Memory B cell (primary cell): Measurements from ENCODE around the gene GPRC5D.

Experiments
- ATAC-seq: fragments of 150-1000 bp; cut with Tn5 transposase; 2 replicates; pipeline ENCODE4 v1.10.0; 2021; ENCODE audit warnings: low read depth, mild to moderate bottlenecking, moderate library complexity
- DNase-seq, 2 donors: peaks; one replicate each; pipeline ENCODE4 v3.0.0; 2022; ENCODE audit warnings: low spot score in 2 of 2
- H3K27ac Mint-ChIP-seq: one replicate; pipeline ENCODE4 v1.8.0; 2022; ENCODE audit warnings: mild to moderate bottlenecking, moderate library complexity, mixed read lengths
- H3K27me3 Mint-ChIP-seq: one replicate; pipeline ENCODE4 v1.8.0; 2022; ENCODE audit warnings: mixed read lengths
- H3K36me3 Mint-ChIP-seq: one replicate; pipeline ENCODE4 v1.8.0; 2022; ENCODE audit warnings: mild to moderate bottlenecking, mixed read lengths
- H3K4me1 Mint-ChIP-seq: one replicate; pipeline ENCODE4 v1.8.0; 2022; ENCODE audit warnings: mixed read lengths
- H3K4me3 Mint-ChIP-seq: one replicate; pipeline ENCODE4 v1.8.0; 2022; ENCODE audit warnings: mild to moderate bottlenecking, moderate library complexity, mixed read lengths
- H3K9me3 Mint-ChIP-seq: one replicate; pipeline ENCODE4 v1.8.0; 2022; ENCODE audit warnings: mixed read lengths

The GPRC5D gene

GRCh38 chr12:12965836-12966235 is 13.9 kb upstream of the GPRC5D start:
- Mint-ChIP-seq H3K4me1 (no peaks in the 10 kb centered on the region), H3K27ac (no peak overlapping the region), H3K27me3 (peaks cover 11% of the 10 kb centered on the region), H3K36me3 (peaks cover 14% of the 10 kb centered on the region), H3K9me3 (no peaks in the 10 kb centered on the region), H3K4me3 (no peak overlapping the region)
- DNase-seq (no peak), ATAC-seq (no peak)

GRCh38 chr12:12964255-12964654 is 12.3 kb upstream of the GPRC5D start:
- Mint-ChIP-seq H3K4me3 (no peak overlapping the region), H3K9me3 (no peaks in the 10 kb centered on the region), H3K27me3 (peaks cover 11% of the 10 kb centered on the region), H3K4me1 (no peaks in the 10 kb centered on the region), H3K27ac (no peak overlapping the region), H3K36me3 (peaks cover 11% of the 10 kb centered on the region)
- no peak for DNase-seq
- ATAC-seq, result no peak

- Mint-ChIP-seq H3K27ac (no peak overlapping the region), H3K4me3 (no peak overlapping the region), H3K36me3 (peaks cover 7% of the 10 kb centered on the region), H3K27me3 (peaks cover 17% of the 10 kb centered on the region), H3K4me1 (peaks cover 3% of the 10 kb centered on the region), H3K9me3 (peaks cover 3% of the 10 kb centered on the region)
- DNase-seq, result no peak
- ATAC-seq, result no peak
Measured at GRCh38 chr12:12960639-12961209, 8.8 kb upstream of the GPRC5D start.

GRCh38 chr12:12958886-12959285 is 6.9 kb upstream of the GPRC5D start:
- DNase-seq (no peak), ATAC-seq (no peak)
- Mint-ChIP-seq H3K4me1 (peaks cover 3% of the 10 kb centered on the region), H3K36me3 (peaks cover 7% of the 10 kb centered on the region), H3K27me3 (peaks cover 17% of the 10 kb centered on the region), H3K9me3 (peaks cover 3% of the 10 kb centered on the region), H3K27ac (no peak overlapping the region), H3K4me3 (no peak overlapping the region)

GRCh38 chr12:12954878-12955625 is 3.1 kb upstream of the GPRC5D start:
- DNase-seq (no peak), ATAC-seq (no peak)
- Mint-ChIP-seq H3K27me3 (peaks cover 13% of the 10 kb centered on the region), H3K9me3 (peaks cover 3% of the 10 kb centered on the region), H3K36me3 (peaks cover 7% of the 10 kb centered on the region), H3K4me1 (peaks cover 3% of the 10 kb centered on the region), H3K27ac (no peak overlapping the region), H3K4me3 (no peak overlapping the region)

- peaks cover 3% of the 10 kb centered on the region for H3K4me1 Mint-ChIP-seq
- H3K9me3 Mint-ChIP-seq, result peaks cover 3% of the 10 kb centered on the region
- H3K4me3 Mint-ChIP-seq, result no peak overlapping the region
- ATAC-seq (no peak), DNase-seq (no peak)
- no peak overlapping the region for H3K27ac Mint-ChIP-seq
- H3K27me3 Mint-ChIP-seq, result peaks cover 20% of the 10 kb centered on the region
- H3K36me3 Mint-ChIP-seq, result peaks cover 9% of the 10 kb centered on the region
Measured at GRCh38 chr12:12954356-12954755, 2.4 kb upstream of the GPRC5D start.

- Mint-ChIP-seq H3K36me3 (peaks cover 9% of the 10 kb centered on the region), H3K4me1 (peaks cover 3% of the 10 kb centered on the region), H3K9me3 (peaks cover 3% of the 10 kb centered on the region), H3K27me3 (peaks cover 21% of the 10 kb centered on the region), H3K27ac (no peak overlapping the region), H3K4me3 (no peak overlapping the region)
- ATAC-seq, result no peak
- no peak for DNase-seq
Measured at GRCh38 chr12:12951504-12951903, 466 bp downstream of the GPRC5D start.

- Mint-ChIP-seq H3K36me3 (peaks cover 4% of the 10 kb centered on the region), H3K27me3 (peaks cover 16% of the 10 kb centered on the region), H3K27ac (no peak overlapping the region), H3K4me3 (no peak overlapping the region), H3K9me3 (no peaks in the 10 kb centered on the region), H3K4me1 (peaks cover 3% of the 10 kb centered on the region)
- DNase-seq (no peak), ATAC-seq (no peak)
Measured at GRCh38 chr12:12947902-12948301, 4.1 kb downstream of the GPRC5D start.

- peaks cover 3% of the 10 kb centered on the region for H3K4me1 Mint-ChIP-seq
- H3K4me3 Mint-ChIP-seq, result no peak overlapping the region
- ATAC-seq (no peak), DNase-seq (no peak)
- H3K27me3 Mint-ChIP-seq, result peaks cover 16% of the 10 kb centered on the region
- no peaks in the 10 kb centered on the region for H3K9me3 Mint-ChIP-seq
- H3K36me3 Mint-ChIP-seq, result peaks cover 4% of the 10 kb centered on the region
- H3K27ac Mint-ChIP-seq, result no peak overlapping the region
Measured at GRCh38 chr12:12946686-12947355, 5.1 kb downstream of the GPRC5D start.

- DNase-seq, result no peak
- peaks cover 4% of the 10 kb centered on the region for H3K36me3 Mint-ChIP-seq
- no peak overlapping the region for H3K27ac Mint-ChIP-seq
Measured at GRCh38 chr12:12945591-12945990, 6.4 kb downstream of the GPRC5D start.

GRCh38 chr12:12943586-12944260 is 8.2 kb downstream of the GPRC5D start:
- Mint-ChIP-seq H3K27me3 (peaks cover 6% of the 10 kb centered on the region), H3K4me1 (peaks cover 3% of the 10 kb centered on the region), H3K9me3 (no peaks in the 10 kb centered on the region), H3K36me3 (peaks cover 2% of the 10 kb centered on the region), H3K4me3 (no peak overlapping the region), H3K27ac (no peak overlapping the region)
- no peak for ATAC-seq
- no peak for DNase-seq

More at GRCh38 chr12:12945591-12945990, 6.4 kb downstream of the GPRC5D start:
- ATAC-seq, result no peak
- H3K4me3 Mint-ChIP-seq, result no peak overlapping the region
- H3K4me1 Mint-ChIP-seq, result peaks cover 3% of the 10 kb centered on the region
- peaks cover 16% of the 10 kb centered on the region for H3K27me3 Mint-ChIP-seq
- H3K9me3 Mint-ChIP-seq, result no peaks in the 10 kb centered on the region

- H3K27me3 Mint-ChIP-seq, result peaks cover 2% of the 10 kb centered on the region
- no peaks in the 10 kb centered on the region for H3K9me3 Mint-ChIP-seq
- DNase-seq, result no peak
- H3K4me1 Mint-ChIP-seq, result peaks cover 3% of the 10 kb centered on the region
- no peak overlapping the region for H3K27ac Mint-ChIP-seq
- no peak for ATAC-seq
- peaks cover 2% of the 10 kb centered on the region for H3K36me3 Mint-ChIP-seq
- no peak overlapping the region for H3K4me3 Mint-ChIP-seq
Measured at GRCh38 chr12:12941450-12942350, 10.3 kb downstream of the GPRC5D start.

GRCh38 chr12:12939888-12940287 is 12.1 kb downstream of the GPRC5D start:
- peaks cover 2% of the 10 kb centered on the region for H3K27me3 Mint-ChIP-seq
- no peak overlapping the region for H3K4me3 Mint-ChIP-seq
- ATAC-seq, result no peak
- peaks cover 3% of the 10 kb centered on the region for H3K4me1 Mint-ChIP-seq
- H3K36me3 Mint-ChIP-seq, result peaks cover 1% of the 10 kb centered on the region
- DNase-seq, result no peak
- no peak overlapping the region for H3K27ac Mint-ChIP-seq
- no peaks in the 10 kb centered on the region for H3K9me3 Mint-ChIP-seq
